GM10847 (cell line): Measurements from ENCODE around the gene TBC1D20.

ENCODE experiments used
- POLR2A ChIP-seq: IDR thresholded peaks from 2 replicates; pipeline ENCODE4 v1.6.1; 2011; ENCODE audit not compliant: insufficient read length; ENCODE audit errors: extremely low read depth

The TBC1D20 gene

DNA sequence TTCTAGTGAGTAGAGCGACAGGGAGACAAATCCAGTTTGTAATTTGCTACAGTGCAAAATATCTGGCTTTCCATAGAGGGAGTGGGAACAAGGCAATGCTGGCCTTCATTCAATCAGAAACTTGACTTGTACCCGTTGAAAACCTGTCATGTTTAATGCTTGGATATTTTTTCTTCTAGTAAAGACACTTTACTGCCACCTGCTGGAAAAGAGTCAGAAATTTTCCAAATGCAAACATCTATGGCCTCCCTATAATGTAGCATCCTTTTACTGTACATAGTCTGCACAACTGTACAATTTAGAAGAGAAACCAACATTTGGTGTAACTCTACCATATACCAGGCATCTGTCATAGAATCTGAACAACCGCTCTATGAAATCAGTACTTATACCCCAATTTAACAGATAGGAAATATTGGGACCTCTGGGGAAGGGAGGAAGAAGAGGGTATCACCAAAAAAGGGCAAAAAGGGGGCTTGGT is 16.7 kb upstream of the TBC1D20 start:
- TF ChIP-seq POLR2A, result no peak

DNA sequence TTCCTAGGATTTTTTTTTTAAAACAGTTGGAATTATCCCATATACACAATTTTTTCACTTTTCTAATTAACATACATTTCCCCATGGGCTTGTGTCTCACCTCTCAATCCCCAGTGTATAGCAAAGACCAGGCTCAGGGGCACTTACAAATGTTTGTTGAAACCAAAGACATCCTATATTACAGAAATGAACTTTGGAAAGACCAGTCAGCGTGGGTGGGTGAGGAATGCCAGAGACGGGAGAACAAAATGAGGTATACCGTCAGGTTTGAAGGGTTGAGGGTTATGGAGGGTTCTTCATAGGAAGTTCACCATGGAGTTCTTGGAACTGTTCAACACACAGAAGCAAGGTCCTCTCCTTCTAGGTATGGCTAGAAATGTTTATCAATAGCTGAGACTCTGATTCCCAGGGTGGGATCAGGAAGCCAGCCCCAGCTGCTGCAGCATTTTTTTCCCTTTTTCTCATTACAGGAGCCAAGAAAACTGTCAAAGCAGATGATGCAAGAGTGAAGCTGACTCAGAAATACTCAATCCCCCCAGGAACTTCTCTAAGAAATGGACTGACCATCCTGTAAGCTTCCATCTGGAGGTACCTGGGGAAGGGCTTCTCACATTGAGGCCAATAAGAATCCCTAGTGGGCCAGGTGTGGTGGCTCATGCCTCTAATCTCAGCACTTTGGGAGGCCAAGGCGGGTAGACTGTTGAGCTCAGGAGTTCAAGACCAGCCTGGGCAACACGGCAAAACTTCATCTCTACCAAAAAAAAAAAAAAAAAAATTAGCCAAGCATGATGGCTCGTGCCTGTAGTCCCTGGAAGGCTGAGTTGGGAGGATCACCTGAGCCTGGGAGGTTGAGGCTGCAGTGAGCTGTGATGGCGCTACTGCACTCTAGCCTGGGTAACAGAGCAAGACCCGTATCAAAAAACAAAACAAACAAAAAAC is 15.9 kb upstream of the TBC1D20 start:
- no peak for TF ChIP-seq POLR2A

DNA sequence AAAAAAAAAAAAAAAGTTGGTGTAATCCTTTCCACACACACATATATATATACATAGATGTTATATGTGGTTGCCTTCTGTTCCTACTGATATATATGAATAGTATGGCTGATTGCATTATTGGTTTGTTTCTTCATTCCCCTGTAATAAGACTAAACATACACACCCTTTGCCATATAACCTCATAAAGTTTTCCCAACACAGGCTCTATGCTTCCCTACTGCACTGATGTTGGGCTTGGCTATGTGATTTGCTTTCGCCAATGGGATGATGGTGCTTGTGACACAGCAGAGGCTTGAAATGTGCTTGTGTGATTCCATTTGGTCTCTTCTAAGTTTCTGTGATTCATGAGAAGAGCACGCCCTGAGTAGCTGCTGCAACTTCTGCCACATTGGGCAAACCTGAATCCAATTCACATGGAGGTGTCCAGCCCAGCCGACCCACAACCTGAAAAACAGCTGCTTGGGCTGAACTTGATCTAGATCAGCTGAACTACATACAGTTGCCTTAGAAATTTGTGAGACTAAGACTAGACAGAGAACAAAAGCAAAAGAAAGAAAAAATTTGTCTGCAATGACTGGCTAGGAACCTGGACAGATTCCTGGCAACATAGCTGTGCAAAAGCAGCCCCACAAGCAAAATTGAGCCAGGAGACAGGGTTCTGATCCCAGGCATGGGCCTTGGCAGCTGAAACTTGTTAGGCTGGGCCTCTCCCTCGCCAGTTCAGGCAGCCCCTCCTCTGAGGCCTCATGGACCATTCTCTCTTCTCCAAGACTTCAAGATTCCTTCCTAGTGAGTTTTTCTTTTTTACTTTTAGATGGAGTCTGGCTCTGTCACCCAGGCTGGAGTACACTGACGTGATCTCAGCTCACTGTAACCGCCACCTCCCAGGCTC is 13.4 kb upstream of the TBC1D20 start:
- TF ChIP-seq POLR2A, result no peak

DNA sequence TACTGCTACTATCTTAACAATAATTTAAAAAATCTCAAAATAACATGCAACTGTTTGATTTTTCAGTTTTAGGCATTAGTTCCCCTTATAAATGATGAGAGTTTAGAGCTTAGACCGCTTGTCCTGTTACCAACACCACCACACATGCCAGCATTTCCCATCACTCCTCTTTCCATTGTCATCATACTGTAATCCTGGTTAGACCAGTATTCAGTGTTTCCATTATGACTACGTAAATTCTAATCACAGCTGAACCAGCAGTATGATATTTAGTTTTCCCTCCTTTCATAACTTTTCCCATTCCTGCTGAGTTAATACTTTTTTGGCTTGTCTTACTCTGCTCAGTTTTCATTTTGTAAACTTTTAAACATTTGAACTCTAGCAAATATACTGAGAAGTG is 12.2 kb upstream of the TBC1D20 start:
- TF ChIP-seq POLR2A, result no peak

DNA sequence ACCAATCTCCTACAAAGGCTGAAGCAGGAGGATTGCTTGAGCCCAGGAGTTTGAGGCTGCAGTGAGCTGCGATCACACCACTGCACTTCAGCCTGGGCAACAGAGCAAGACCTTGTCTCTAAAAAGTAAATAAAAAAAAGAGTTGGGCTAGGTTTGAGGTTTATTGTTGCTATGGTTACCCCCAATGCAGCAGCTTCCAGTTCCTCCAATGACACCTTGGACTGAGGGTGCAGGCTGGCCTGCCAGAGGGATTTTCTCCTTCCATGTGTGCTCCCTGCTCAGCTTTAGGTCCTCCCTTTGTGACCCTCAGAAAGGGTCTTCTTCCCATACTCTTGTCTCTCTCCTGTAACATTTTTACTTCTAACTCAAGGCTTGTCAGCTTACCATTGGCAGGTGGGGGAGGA is 10.6 kb upstream of the TBC1D20 start:
- no peak for TF ChIP-seq POLR2A

DNA sequence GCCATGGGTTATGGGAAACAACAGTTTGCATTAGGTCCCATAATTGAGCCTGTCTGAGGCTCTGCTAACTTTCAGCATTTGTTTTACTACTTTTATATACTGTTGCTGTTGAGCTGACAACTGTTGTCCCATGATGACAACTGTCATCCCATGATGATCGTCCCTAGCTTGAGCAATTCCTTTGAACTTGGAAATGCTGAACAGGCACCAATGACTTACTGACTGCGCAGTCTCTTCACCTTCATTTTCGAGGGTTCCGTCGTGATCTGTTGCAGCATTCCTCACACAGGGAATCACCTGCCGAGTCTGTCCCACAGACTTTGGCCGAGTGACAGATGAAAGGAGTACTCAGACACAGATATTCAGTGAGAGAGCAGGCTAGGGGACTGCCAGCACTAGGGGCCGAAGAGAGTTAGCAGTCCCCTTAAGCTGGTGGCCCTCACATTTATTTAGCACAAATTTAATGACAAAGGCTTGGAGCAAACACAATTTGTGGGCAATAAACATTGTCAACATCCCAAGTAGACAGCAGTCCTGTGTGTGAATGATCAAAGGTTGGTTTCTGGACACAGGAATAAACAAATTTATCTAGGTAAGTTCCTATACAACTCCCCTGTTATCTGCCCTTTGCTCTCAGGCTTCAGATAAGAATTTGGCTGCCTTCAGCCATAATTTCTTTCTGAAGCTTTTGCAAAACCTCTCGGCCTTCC is 10.0 kb upstream of the TBC1D20 start:
- TF ChIP-seq POLR2A, result no peak

DNA sequence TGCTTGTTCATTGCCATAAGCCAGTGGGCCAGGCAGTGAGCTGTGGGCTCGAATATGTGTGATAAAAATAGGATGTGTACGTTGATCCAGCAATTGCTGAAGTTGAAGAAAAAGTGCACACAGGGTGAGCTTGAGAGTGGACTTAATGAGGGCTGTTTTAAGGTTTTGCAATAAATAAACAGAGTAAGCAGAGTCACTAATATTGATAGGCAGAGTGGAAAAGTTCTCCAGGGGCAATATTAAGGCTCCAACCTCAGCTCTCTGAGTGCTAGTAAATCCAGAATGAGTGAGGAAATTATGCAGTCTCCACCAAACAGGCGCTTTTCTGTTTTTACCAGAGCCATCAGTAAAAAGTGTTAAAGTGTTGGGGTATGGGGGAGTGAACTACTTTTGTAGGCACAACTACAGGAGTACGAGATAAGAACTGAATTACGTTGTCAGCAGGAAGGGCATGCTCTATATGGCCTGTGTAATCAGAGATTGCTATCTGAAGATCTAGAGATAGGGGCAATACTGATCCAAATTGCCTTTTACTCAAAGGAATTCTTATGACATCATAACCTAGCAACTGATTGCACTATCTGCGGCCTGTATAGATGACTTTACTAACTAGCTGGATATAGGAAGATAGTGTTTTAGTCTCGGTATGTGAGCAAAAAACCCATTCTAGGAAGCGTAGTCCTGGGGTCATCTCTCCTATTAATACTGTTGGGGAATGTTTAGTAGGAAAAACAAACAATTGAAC is 7.6 kb upstream of the TBC1D20 start:
- no peak for TF ChIP-seq POLR2A

DNA sequence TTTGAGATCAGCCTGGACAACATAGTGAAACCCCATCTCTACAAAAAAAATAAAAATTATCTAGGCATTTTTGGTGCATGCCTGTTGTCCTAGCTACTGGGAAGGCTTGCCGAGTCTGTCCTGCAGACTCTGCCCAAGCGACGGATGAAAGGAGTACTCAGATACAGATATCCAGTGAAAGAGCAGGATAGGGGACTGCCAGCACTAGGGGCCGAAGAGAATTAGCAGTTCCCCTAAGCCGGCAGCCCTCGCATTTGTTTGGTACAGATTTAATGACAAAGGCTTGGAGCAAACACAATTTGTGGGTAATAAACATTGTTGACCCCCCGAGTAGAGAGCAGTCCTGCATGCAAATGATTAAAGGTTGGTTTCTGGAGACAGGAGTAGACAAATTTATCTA is 5.4 kb upstream of the TBC1D20 start:
- no peak for TF ChIP-seq POLR2A

DNA sequence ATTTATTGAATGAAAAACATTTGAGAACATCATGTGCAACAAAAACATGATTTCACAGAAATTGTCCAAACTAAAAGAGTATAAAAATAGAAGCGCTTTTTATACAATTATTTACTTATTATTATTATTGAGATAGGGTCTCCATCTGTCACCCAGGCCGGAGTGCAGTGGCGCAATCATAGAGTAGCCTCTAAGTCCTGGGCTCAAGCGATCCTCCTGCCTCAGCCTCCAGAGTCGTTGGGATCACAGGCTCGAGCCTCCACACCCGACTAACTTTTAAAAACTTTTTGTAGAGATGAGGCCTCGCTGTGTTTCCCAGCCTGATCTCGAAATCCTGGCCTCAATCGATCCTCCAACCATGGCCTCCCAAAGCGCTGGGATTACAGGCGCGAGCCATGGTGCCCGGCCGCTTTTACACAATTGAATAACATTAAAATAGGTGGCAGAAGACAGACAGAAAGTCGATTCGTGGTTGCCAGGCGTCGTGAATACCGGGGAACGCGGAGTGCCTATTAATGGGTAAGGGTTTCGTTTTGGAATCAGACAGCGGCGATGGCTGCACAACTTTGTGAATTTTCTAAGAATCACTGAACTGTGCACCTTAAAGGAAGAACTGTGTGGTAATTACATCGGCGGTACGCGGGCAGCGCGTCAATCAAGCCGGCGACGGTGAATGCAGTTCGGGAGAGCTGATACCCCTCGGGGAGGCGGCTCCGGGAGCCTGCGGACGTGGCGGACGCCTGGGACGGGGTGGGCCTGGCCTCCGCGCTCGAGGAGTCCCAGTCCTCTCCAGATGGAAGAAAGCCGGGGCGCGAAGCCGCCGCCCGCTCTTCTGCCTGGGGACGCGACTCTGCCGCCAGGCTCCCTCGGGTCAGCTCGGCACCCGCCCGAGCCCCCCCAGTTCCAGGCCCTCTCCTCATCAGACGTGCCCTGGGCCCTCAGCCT is 807 bp downstream of the TBC1D20 start:
- TF ChIP-seq POLR2A, result no peak

DNA sequence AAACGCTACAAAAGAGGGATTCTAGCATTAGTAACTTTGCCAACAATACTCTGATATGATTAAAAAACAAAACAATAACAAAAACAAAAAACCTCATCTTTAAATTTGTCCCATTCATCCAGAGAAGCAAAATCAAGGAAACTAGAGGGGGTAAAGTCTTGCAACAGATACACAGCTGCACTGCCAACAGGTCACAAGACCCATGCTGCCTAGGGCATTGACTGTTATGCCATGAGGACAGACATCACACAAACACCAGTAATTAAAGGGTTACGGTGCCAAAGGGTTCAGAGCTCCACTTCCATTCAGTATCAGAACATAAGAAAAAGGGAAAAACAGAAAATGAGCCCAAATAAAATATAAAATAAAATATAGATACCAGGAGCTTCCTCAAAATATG is 1.6 kb downstream of the TBC1D20 start:
- TF ChIP-seq POLR2A, result no peak

DNA sequence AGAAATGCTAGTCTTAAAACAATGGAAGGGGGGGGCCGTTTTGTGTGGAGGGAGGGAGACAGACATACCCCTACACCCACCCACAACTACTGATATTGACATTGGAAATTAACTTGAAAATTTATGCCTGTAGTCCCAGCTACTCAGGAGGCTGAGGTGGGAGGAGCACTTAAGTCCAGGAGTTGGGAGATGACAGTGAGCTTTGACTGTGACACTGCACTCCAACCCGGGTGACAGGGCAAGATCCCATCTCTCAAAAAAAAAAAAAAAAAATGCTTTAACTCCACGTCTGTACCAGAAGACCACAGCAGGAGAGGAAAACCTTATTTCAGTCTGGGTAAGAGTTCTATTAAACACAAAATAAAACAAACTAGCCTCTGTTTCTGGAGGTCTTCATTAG is 2.2 kb downstream of the TBC1D20 start:
- no peak for TF ChIP-seq POLR2A

DNA sequence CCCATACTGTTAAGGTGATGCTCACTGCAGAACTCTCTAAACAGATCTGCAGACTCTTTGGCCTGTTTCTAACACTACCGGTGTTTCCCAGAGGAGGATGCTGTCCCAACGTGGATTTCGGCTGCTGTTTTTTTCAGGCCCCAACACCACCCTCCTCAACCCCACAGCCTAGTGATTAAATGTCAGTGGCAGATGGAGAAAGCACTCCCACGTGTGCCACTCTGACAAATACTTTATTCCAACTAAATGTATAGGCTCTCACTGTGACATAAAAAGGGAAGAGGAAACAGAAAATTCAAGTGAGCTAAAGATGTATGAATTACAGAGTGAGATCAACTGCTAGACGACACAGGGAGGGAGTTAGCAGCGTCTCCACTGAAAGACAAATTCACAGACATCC is 3.6 kb downstream of the TBC1D20 start:
- no peak for TF ChIP-seq POLR2A

DNA sequence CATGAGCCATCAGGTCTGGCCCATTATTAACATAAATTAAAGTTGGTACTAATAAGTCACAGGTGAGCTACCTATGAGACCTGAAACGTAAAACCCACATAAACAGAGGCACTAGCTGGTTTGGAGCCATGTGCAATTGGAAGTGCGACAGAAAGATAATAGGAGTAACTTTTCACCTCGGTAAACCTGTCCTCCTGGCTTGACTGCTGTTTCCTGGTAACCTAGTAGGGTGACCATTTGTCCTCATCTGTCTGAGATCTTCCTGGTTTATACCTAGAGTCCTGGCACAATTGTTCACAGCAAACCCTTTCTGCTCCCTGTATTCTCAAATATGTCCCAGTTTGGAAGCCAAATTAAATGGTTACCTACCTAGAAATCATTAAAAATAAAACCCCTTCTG is 7.4 kb downstream of the TBC1D20 start:
- TF ChIP-seq POLR2A, result no peak
